AG09309 (cell line): ENCODE data around the gene RORB.

ENCODE experiments used
- DNase-seq: peaks from one replicate; pipeline ENCODE4 v3.0.0-alpha.2; 2010; ENCODE audit warnings: low read depth
- H3K4me3 ChIP-seq: 2 replicates; pipeline ENCODE4 v1.5.1; 2011; ENCODE audit warnings: mild to moderate bottlenecking, low read depth, low read length, moderate library complexity; ENCODE audit not compliant: control insufficient read depth
- TF ChIP-seq, protein P1 (sequence below): IDR thresholded peaks from 2 replicates; pipeline ENCODE4 v1.5.1; 2011; ENCODE audit warnings: mild to moderate bottlenecking, low read depth, low read length, inconsistent platforms; ENCODE audit not compliant: insufficient read depth, control insufficient read depth; ENCODE audit errors: missing control alignments

RORB gene

DNA sequence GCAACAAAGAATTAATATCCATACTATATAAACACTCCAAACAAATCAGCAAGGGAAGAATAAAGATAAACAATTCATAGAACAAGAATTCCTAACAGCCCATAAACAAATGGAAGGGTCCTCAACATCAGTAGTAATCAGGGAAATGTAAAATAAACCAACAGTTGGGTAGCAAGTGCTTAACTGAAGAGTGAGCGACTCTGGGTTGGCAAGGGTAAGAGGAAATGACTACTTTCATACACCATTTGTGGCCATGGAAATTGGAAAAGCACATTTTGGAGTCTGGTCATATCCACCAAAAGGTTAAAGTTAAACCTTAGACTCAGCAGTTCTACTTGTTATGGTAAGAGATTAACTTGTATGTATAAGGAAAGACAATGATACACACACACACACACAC, 17.4 kb upstream of the RORB start:
- no peak overlapping the region for H3K4me3 ChIP-seq
- TF ChIP-seq, protein P1, sequence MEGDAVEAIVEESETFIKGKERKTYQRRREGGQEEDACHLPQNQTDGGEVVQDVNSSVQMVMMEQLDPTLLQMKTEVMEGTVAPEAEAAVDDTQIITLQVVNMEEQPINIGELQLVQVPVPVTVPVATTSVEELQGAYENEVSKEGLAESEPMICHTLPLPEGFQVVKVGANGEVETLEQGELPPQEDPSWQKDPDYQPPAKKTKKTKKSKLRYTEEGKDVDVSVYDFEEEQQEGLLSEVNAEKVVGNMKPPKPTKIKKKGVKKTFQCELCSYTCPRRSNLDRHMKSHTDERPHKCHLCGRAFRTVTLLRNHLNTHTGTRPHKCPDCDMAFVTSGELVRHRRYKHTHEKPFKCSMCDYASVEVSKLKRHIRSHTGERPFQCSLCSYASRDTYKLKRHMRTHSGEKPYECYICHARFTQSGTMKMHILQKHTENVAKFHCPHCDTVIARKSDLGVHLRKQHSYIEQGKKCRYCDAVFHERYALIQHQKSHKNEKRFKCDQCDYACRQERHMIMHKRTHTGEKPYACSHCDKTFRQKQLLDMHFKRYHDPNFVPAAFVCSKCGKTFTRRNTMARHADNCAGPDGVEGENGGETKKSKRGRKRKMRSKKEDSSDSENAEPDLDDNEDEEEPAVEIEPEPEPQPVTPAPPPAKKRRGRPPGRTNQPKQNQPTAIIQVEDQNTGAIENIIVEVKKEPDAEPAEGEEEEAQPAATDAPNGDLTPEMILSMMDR: no peak
- DNase-seq: no peak

DNA sequence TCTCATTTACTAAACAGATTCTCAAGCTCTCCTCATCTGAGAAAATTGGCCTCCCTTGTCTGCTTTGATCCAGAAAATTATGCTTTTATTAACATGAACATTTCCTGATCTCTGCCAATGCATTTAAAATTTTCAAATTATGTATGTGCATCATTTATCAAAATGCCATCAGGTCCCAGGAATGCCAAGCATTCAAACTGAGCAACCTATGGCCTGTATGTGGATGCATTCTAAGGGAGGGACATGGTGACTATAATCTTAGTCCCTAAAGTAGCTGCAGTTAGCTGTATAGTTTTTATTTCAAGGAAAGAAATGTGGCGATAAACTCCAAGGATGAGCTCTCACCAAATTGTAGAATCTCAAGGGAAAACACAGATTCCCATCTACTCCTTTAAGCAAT, 9.7 kb upstream of the RORB start:
- TF ChIP-seq, protein P1: no peak
- H3K4me3 ChIP-seq: no peak overlapping the region
- no peak for DNase-seq

DNA sequence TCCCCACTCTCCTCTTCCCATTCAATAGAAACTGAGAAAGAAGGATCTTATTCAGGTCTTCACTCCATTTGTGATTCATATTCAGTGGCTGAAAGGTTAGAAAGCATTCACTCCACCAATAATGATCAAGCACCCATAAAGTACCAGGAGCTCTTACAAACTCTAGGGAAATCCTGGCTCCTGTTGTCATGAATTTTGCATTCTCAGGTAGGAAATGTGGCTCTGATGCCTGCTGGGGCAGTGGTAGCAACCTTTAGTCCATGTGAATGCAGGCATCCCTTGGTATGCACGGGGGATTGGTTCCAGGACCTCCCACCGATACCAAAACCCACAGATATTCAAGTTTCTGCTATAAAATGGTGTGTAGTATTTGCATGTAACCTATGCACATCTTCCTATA, 3.6 kb upstream of the RORB start:
- TF ChIP-seq, protein P1: no peak
- no peak overlapping the region for H3K4me3 ChIP-seq
- no peak for DNase-seq

DNA sequence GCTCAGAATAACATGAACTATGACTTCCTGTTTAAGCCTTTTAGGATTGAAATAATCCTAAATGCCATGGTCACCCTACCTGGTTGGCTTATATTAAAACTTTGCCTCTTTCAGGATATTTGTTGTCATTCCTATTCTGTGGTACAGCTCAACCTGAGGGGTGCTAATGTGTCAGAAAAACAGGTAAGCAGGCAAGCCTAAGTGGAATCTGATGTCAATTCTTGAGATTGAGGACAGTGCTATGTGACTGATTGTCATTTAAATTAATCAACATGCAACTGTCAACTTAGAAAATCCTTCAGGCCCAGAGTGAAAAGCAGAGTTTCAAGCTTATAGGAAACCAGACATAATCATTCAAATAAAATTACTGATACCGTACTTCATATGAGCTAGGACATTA, 2.6 kb upstream of the RORB start:
- no peak for DNase-seq
- no peak overlapping the region for H3K4me3 ChIP-seq
- TF ChIP-seq, protein P1: no peak

DNA sequence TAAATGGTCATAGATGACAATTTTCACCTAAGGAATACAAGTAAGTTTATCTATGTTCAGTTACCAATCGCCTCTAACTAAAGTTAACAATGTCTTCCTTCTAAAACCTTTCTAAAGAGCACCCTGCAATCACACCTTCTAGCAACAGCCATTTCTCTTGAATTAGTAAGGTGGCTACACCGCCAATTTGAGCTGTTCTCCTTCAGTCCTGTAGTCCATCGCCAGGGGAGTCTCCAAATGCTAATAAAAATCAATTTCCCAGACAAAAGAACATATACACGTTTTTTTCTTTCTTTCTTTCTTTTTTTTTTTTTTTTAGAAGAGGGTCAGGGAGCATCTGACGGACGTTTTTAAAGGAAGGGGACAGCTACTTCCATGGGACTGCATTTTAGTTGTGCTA, 729 bp upstream of the RORB start:
- DNase-seq: no peak
- peak overlapping the region; percentile 56 for H3K4me3 ChIP-seq
- TF ChIP-seq, protein P1: no peak

DNA sequence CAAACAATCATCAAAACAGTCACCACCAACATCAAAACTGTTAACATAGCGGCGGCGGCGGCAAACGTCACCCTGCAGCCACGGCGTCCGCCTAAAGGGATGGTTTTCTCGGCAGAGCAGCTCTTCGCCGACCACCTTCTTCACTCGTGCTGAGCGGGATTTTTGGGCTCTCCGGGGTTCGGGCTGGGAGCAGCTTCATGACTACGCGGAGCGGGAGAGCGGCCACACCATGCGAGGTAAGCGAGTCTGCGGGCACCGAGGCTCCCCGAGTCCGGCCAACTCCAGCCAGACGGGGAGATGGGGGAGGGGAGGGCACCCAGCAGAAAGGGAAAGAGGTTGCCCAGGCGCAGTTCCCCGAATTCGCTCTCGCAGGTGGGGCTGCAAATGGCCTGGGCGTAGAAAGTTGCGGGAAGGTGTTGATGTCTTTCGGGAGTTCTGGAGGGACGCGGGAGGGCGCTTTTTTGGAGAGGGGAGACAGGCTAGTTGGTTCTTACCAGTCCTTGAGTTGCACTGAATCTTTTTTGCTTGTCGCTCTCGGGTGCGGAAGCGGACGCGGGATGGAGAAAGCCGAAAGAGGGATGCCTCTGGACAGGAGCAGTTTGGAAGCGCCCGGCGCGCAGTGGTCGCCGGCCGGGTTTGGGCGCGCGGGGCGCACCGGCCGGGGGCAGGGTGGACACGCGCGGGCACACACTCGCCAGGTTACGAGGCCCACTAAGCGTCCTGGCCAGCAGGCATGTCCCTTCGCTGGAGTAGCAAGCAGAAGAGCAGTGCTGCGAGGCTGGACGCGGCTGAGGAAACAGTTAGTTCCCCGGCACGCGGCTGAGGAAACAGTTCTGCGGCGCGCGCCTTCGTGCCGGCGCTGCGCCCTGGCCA, 849 bp downstream of the RORB start:
- DNase-seq: no peak
- peak overlapping the region; percentile 56 for H3K4me3 ChIP-seq
- TF ChIP-seq, protein P1: no peak
